OCI-LY7 (cell line): ENCODE measurements around the gene RPL39L.

Source experiments
- CTCF ChIP-seq: fragments of 200-600 bp; sonication (generic); conservative IDR thresholded peaks from 2 replicates; pipeline ENCODE4 v1.5.1; 2014; ENCODE audit warnings: mild to moderate bottlenecking, antibody characterized with exemption, low read length, moderate library complexity, mixed read lengths
- EZH2phosphoT487 ChIP-seq: fragments of 200-600 bp; sonication (generic); IDR thresholded peaks from 2 replicates; pipeline ENCODE4 v1.6.1; 2018; ENCODE audit warnings: low read depth, borderline replicate concordance, mild to moderate bottlenecking, mixed run types, antibody characterized with exemption, low read length, moderate library complexity, mixed read lengths

GRCh38 chr3:187107989-187108388, 31.3 kb downstream of the RPL39L start:
- TF ChIP-seq CTCF = no peak
- TF ChIP-seq EZH2phosphoT487 = no peak
